WTC11 (cell line): ENCODE measurements around the gene ETS2.

ENCODE experiments used
- CTCF ChIP-seq: fragments of 200-600 bp; IDR thresholded peaks from 2 replicates; pipeline ENCODE4 v1.8.0; 2022; ENCODE audit warnings: antibody characterized with exemption
- FOXP1 ChIP-seq: sonication (generic); formaldehyde crosslinking; IDR thresholded peaks from 2 replicates; pipeline ENCODE4 v1.8.0; 2022; ENCODE audit warnings: missing genetic modification reagents, mild to moderate bottlenecking, moderate library complexity, borderline replicate concordance
- HMGXB4 ChIP-seq: sonication (generic); formaldehyde crosslinking; IDR thresholded peaks from 2 replicates; pipeline ENCODE4 v1.8.1; 2023; ENCODE audit warnings: mild to moderate bottlenecking, moderate library complexity, missing genetic modification reagents
- SMAD4 ChIP-seq: sonication (generic); formaldehyde crosslinking; IDR thresholded peaks from 2 replicates; pipeline ENCODE4 v1.8.0; 2022; ENCODE audit warnings: mild to moderate bottlenecking, missing genetic modification reagents
- SP1 ChIP-seq: sonication (generic); formaldehyde crosslinking; conservative IDR thresholded peaks from 2 replicates; pipeline ENCODE4 v1.8.1; 2022; ENCODE audit warnings: missing genetic modification reagents
- TEAD1 ChIP-seq: sonication (generic); formaldehyde crosslinking; IDR thresholded peaks from 2 replicates; pipeline ENCODE4 v1.8.0; 2022; ENCODE audit warnings: mild to moderate bottlenecking, missing genetic modification reagents
- TEAD4 ChIP-seq: sonication (generic); formaldehyde crosslinking; IDR thresholded peaks from 2 replicates; pipeline ENCODE4 v1.8.0; 2022; ENCODE audit warnings: mild to moderate bottlenecking, missing genetic modification reagents
- TP53 ChIP-seq: sonication (generic); formaldehyde crosslinking; IDR thresholded peaks from 2 replicates; pipeline ENCODE4 v1.8.1; 2023; ENCODE audit warnings: mild to moderate bottlenecking, missing genetic modification reagents
- USF2 ChIP-seq: sonication (generic); formaldehyde crosslinking; IDR thresholded peaks from 2 replicates; pipeline ENCODE4 v1.8.1; 2023; ENCODE audit warnings: mild to moderate bottlenecking, missing genetic modification reagents, moderate library complexity
- ZNF263 ChIP-seq: sonication (generic); formaldehyde crosslinking; IDR thresholded peaks from 2 replicates; pipeline ENCODE4 v1.8.1; 2022; ENCODE audit warnings: low read depth, mild to moderate bottlenecking, moderate library complexity, missing genetic modification reagents

- TF ChIP-seq CTCF: no peak
- TF ChIP-seq USF2 (CRISPR knock-in tag): no peak
- no peak for TF ChIP-seq FOXP1 (CRISPR knock-in tag)
- no peak for TF ChIP-seq HMGXB4 (CRISPR knock-in tag)
- TF ChIP-seq ZNF263 (CRISPR knock-in tag): no peak
- no peak for TF ChIP-seq SP1 (CRISPR knock-in tag)
- TF ChIP-seq TEAD4 (CRISPR knock-in tag): no peak
- no peak for TF ChIP-seq SMAD4
- TF ChIP-seq TP53 (CRISPR knock-in tag): no peak
- TF ChIP-seq TEAD1: no peak
Measured at GRCh38 chr21:38861989-38862683, 56.4 kb downstream of the ETS2 start.
